A172 (cell line): ENCODE measurements around the gene APCDD1. TPM values are rescaled to one million over a fixed set of nuclear protein-coding genes. Genes with fewer than 3 reads are reported as not detected.
A peak's percentile ranks its signal among the peaks of the same experiment; 100 is the strongest.
"Not testable (repeated sequence)": the region's sequence is repeated elsewhere in the genome, so short reads cannot be mapped to it uniquely, and the experiment has no call there.

ENCODE experiments used
- DNase-seq: peaks from one replicate; pipeline ENCODE4 v3.0.0-alpha.2; 2015; ENCODE audit warnings: low spot score
- total RNA-seq: library from RNA; depleted of rRNA; stranded (reverse); fragments of >200 nt; shearing (Covaris generic); gene quantifications from 2 replicates; pipeline ENCODE4 v1.2.3, GENCODE V29; 2014

APCDD1 gene
- total RNA-seq, 1 experiment from 2014 or later, result not detected

DNA sequence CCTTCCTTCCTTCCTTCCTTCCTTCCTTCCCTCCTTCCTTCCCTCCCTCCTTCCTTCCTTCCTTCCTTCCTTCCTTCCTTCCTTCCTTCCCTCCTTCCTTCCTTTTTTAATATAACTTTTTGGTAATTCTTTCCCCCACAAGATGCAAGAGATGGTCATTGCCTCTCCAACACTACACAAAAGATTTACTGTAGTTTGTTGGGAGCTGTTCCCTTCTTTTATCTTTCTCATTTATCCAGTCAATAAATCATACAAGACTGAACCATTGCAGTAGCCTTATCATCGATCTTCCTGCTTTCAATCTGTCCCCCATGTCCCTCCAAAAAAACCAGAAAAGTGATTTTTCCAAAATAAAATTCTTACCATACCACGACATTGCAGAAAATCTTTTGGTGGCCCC lies 8.2 kb downstream of the APCDD1 start:
- no peak for DNase-seq

GRCh38 chr18:10463096-10463495 lies 8.7 kb downstream of the APCDD1 start:
- DNase-seq, result no peak

DNA sequence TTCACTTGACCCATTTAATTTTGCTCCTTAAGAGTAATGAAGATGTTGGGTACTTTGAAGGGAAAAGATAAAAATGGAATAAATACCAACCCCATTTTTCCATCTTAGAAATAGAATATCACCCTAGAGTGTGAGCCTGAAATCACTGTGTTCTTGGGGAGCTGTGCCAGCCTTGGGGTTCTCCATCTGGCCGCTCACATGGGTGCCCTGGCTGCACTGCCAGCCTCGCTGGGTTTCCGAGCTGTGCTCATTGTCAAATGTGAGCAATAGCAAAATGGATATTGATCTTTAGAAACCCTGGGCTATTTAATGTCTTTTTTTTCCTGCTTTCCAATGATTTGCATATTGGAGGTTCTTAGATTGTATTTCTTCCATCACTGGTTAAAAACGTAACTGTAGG lies 9.3 kb downstream of the APCDD1 start:
- DNase-seq, result no peak

DNA sequence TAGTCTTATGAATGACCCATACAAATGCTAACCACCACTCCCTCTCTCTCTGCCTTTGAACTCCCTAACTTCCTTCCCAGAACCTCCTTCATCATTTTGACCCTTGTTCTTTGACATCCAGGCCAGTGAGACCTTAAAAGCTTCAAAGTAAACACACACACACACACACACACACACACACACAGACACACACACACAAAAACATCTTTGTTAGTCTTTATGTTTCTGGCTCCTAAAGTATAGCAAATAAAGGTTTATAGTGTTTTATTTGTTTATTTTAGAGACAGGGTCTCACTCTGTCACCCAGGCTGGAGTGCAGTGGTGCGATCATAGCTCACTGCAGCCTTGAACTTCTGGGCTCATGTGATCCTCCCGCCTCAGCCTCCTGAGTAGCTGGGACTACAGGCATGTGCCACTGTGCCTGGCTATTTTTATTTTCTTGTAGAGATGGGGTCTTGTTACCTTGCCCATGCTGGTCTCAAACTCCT lies 9.8 kb downstream of the APCDD1 start:
- DNase-seq, result not testable (repeated sequence)

DNA sequence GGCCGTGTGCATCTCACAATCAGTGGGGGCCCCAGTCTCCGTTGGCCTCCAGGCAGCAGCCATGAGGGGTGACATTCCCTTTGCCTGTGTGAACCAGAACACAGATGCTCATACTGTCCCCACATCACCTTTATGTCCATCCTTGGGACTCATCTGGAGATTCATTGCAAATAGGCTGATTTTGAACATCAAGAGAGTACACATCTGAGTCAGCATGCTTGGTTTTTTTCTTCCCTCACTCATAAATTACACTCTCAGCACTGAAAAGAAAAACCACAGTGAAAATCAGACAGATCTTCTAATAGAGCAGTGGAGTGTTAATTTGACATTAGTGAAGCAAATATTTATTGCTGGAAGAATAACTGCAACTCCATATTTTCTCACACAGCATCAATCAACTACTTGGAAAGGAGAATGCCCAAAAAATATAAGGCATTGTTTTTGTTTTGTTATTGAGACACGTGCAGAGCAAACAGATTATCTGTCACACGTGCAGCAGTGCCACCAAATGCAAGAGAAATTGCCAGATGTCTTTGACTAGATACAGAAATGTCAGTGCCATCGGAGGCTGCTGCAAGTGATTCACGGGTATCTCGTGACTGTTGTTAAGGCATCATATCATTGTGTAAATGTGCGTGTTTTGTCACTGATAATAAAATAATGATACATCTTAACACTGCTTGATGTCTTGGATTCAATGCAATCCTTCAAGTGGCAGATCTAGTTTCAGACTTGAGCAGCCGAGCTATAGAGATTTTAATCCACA lies 10.9 kb downstream of the APCDD1 start:
- DNase-seq, result no peak

DNA sequence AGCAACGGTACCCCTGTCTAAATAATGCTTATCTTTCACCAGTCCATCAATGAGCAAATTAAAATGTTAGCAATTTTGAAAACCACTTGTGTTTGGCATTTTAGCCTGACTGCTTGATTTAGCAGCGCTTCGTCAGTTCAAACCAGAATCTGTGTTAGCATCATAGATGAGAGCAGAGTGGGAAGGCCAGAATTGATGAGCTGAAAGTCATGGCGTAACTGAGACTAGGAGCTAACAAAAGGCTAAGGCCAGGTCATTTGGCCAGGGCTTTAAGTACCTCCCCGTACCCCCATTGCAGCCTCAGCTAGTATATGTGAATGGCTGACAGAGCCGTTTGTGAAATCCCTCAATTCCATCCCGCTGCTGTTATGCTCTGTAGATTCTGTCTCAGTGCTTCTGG lies 16.0 kb downstream of the APCDD1 start:
- no peak for DNase-seq

GRCh38 chr18:10471574-10471973 lies 17.1 kb downstream of the APCDD1 start:
- no peak for DNase-seq

DNA sequence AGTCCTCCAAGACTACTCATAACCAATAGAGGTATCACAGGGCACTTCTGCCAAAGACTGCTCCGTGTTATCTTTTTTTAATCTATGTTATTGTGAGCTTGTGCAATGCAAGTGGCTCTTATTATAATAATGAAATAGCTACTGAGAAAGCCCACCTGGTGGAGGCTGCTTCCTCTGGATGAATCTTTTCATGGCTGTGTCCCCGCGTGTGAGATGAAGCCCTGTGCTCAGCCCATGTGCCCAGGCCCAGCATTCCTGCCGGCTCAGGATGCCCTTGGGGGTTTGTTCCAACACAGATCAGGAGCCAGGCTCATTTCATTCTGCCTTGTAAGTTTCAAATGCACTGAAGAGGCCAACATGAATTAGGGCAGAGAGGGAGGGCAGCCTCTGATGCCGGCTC lies 18.7 kb downstream of the APCDD1 start:
- DNase-seq, result no peak

GRCh38 chr18:10474309-10474708 lies 19.9 kb downstream of the APCDD1 start:
- no peak for DNase-seq

DNA sequence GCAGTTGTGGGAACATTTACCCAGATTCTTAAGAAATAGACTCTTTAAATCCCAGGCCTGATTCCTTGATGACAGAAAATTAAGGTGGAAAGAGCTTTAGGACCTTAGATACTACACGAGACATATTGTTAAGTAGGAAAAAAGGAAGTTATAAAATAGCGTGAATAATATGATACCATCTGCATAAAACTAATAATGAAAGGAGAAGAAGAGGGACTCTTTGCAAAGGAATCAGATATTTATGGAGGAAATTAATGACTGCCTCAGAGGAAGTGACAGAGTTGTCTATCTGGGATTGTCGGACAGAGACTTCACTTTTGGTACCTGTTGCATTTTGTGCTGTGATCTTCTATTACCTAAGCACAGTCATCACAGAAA lies 20.8 kb downstream of the APCDD1 start:
- DNase-seq, result no peak

- no peak for DNase-seq
These were observed 21.3 kb downstream of the APCDD1 start for GRCh38 chr18:10475654-10476291.

- DNase-seq, result peak; percentile 38
These were observed 21.9 kb downstream of the APCDD1 start for GRCh38 chr18:10476338-10476791.

- no peak for DNase-seq
These were observed 22.9 kb downstream of the APCDD1 start for GRCh38 chr18:10477121-10477862.

DNA sequence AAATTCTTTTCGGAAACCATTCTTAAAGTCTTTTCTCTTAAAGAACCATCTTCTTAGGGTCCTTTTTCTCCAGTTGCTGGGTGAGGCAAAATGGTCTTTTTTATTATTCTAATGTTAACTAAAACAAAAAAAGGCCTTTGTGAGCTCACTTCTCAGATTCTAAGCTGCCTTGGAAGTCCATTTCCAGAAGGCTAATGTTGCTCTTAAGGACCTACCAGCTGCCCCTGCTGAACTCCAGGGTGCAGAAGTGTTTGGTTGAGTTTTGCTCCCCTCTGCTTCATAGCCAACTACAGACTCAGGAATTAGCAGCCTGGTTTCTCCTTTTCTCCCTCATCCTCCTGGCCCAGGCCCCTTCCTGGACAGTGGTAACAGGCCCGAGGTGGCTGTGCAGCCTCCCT lies 23.4 kb downstream of the APCDD1 start:
- no peak for DNase-seq

GRCh38 chr18:10481831-10482230 lies 27.4 kb downstream of the APCDD1 start:
- no peak for DNase-seq

DNA sequence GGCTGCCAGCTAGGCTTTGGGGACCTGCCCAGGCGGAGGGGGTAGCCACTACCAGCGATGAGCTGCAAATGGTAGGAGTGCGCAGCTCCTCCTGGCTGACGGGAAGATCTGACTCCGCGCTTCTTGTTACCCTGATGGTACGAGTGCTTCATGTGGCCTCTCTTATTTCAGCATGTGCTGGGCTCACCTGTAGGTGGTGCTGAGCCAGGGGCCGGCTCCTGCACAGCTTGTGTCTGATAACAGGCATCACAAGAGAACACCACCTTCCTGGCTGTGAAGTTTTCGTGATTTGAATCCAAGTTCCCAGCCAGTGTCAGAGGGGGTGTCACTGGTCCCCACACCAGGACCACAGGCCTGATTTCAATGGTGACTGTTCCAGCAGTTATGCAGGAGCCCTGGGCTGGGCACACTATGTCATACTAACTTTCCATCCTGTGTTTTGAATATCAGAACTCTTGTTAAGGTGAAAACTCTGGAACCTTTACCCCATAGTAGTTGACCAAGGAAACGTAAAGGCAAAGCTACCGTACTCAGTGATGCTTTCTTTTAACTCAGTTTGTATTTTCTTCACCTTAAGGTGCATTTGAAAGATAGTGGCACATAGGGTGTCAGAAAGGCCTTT lies 28.0 kb downstream of the APCDD1 start:
- no peak for DNase-seq

DNA sequence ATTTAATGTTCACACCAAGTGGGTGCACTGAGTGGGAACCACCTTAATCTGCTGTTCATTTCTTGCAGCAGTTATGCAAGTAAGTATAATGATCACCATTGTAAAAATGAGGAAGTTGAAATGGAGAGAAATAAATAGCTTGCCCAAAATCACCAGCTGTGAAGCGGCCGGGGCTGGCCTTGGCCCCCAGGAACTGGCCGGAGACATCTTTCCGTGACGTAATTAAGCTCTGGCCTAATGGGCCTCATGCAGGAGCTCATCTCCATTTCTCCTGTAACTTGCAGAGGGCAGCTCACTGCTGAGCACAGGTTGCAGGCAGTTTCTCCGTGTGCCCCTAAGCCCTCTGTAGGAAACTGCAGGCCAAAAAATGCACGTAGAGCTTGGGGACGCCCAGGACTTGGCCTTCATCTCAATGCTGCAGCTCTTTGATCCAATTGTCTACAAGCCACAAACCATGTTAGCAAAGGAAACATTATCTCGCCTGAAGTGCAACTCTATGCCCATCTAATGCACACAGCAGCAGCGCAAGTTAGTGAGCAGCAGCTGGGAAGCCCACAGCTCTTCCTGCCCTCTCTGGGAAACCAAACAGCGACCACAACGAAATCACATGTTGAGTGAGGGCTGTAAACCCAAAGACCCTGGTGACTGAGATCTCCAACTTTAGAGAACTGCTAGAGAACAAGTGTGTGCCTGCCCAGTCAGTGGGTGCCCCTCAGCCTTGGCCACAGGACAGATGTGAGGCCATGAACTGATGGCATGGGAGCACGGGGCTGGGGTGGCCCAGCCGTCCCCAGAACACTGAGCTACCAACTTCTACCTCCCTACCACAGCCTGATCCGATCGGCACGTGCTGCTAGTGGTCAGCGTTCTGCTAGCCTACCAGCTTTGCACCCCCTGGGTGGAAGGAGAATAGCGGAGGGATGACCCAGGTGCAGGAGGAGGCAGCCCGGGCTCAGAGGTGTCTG lies 28.8 kb downstream of the APCDD1 start:
- no peak for DNase-seq

DNA sequence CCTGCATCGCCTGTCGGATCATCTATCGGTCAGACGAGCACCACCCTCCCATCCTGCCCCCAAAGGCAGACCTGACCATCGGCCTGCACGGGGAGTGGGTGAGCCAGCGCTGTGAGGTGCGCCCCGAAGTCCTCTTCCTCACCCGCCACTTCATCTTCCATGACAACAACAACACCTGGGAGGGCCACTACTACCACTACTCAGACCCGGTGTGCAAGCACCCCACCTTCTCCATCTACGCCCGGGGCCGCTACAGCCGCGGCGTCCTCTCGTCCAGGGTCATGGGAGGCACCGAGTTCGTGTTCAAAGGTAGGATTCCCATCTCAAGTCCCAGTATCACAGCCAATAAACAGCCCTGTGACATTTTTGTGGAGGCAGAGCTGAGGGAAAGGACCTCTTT lies 31.0 kb downstream of the APCDD1 start:
- DNase-seq, result no peak

DNA sequence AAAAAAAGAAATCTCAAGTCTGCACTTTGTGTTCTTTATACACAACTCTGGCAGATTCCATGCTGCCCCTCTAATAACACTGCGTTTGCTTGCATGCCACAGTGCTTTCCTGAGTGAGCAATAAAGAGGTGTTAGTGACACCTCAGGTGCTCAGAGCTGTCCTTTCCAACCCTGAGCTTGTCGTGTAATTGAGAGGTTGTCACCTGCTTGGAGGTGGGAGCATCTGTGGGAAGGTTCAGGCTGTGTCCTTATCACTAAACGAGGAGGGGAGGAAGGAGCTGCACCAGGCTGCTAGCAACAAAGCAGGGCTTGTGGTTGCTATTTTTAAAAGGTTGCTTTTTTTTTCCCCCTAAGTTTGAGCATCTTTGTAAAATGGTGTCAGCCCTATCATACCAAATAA lies 31.9 kb downstream of the APCDD1 start:
- no peak for DNase-seq

DNA sequence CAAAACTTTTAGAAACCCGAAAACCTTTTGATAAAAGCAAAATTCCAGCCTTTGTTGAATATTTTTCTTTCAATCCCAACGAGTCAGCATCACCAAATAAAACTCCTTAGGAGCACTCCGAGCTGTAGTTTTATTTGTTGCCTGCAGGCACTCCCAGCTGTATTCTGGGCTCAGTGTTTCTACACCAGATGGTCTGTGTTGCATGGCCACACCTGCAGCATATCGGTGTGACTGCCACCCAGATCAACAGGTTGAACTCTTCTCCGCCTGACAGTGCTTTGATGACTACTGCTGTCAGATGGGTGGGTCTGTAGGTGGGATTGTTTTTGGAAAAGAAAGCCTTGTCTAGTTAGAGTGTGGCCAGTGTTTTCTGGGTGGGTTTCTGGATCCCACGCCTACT lies 32.7 kb downstream of the APCDD1 start:
- no peak for DNase-seq

- no peak for DNase-seq
These were observed 33.6 kb downstream of the APCDD1 start for GRCh38 chr18:10488017-10488416.
